LNCaP clone FGC (cell line): Measurements from ENCODE around the gene COG7.
"Not testable (repeated sequence)": the region's sequence is repeated elsewhere in the genome, so short reads cannot be mapped to it uniquely, and the experiment has no call there.

Source experiments
- DNase-seq: peaks from one replicate; pipeline ENCODE4 v3.0.0-alpha.2; 2011; ENCODE audit warnings: low read depth
- H3K4me3 ChIP-seq: 2 replicates; pipeline ENCODE4 v1.5.1; 2011; ENCODE audit warnings: mild to moderate bottlenecking, low read depth, low read length, control low read depth
- CTCF ChIP-seq: IDR thresholded peaks from 2 replicates; pipeline ENCODE4 v1.5.1; 2012; ENCODE audit warnings: mild to moderate bottlenecking; ENCODE audit not compliant: control insufficient read depth, insufficient read depth; ENCODE audit errors: extremely low read depth

The COG7 gene

GRCh38 chr16:23479138-23479537 lies 26.1 kb upstream of the COG7 start:
- H3K4me3 ChIP-seq, result no peak overlapping the region
- DNase-seq, result no peak
- no peak for TF ChIP-seq CTCF

- H3K4me3 ChIP-seq, result no peak overlapping the region
- no peak for DNase-seq
- no peak for TF ChIP-seq CTCF
These were observed 25.6 kb upstream of the COG7 start for GRCh38 chr16:23478566-23478965.

GRCh38 chr16:23476289-23476688 lies 23.3 kb upstream of the COG7 start:
- no peak overlapping the region for H3K4me3 ChIP-seq
- DNase-seq, result no peak
- TF ChIP-seq CTCF, result no peak

- no peak overlapping the region for H3K4me3 ChIP-seq
- no peak for DNase-seq
- no peak for TF ChIP-seq CTCF
These were observed 16.8 kb upstream of the COG7 start for GRCh38 chr16:23469814-23470213.

GRCh38 chr16:23466162-23466885 lies 13.3 kb upstream of the COG7 start:
- TF ChIP-seq CTCF, result no peak
- no peak overlapping the region for H3K4me3 ChIP-seq
- DNase-seq, result no peak

- no peak for DNase-seq
- no peak for TF ChIP-seq CTCF
- H3K4me3 ChIP-seq, result no peak overlapping the region
These were observed 12.2 kb upstream of the COG7 start for GRCh38 chr16:23465179-23465578.

- DNase-seq, result no peak
- TF ChIP-seq CTCF, result no peak
- H3K4me3 ChIP-seq, result no peak overlapping the region
These were observed 11.2 kb upstream of the COG7 start for GRCh38 chr16:23464196-23464595.

- H3K4me3 ChIP-seq, result not testable (repeated sequence)
- peak; percentile 44 for DNase-seq
These were observed 10.0 kb upstream of the COG7 start for GRCh38 chr16:23462994-23463393.
